ENCODE results near the gene GFOD2.

GFOD2 gene

GRCh38 chr16:67647681-67648080 lies 71.4 kb downstream of the GFOD2 start:
- DNase-seq (ENCODE audit: extremely low read depth in 1 of 2, low read depth in 1 of 2), result no peak

GRCh38 chr16:67647111-67647651 lies 71.9 kb downstream of the GFOD2 start:
- no peak for DNase-seq (ENCODE audit: extremely low read depth in 1 of 2, low read depth in 1 of 2)

GRCh38 chr16:67645397-67646121 lies 73.6 kb downstream of the GFOD2 start:
- DNase-seq (ENCODE audit: extremely low read depth in 1 of 2, low read depth in 1 of 2), result no peak

- no peak for DNase-seq (ENCODE audit: extremely low read depth in 1 of 2, low read depth in 1 of 2)
These were observed 75.1 kb downstream of the GFOD2 start for GRCh38 chr16:67644038-67644437.

- DNase-seq (ENCODE audit: extremely low read depth in 1 of 2, low read depth in 1 of 2), result no peak
These were observed 77.1 kb downstream of the GFOD2 start for GRCh38 chr16:67641779-67642708.

- no peak for DNase-seq (ENCODE audit: extremely low read depth in 1 of 2, low read depth in 1 of 2)
These were observed 81.5 kb downstream of the GFOD2 start for GRCh38 chr16:67637625-67638024.

- no peak for DNase-seq (ENCODE audit: extremely low read depth in 1 of 2, low read depth in 1 of 2)
These were observed 82.4 kb downstream of the GFOD2 start for GRCh38 chr16:67636713-67637112.

- DNase-seq (ENCODE audit: extremely low read depth in 1 of 2, low read depth in 1 of 2), result no peak
These were observed 86.5 kb downstream of the GFOD2 start for GRCh38 chr16:67632415-67633172.

- DNase-seq (ENCODE audit: extremely low read depth in 1 of 2, low read depth in 1 of 2), result no peak
These were observed 90.9 kb downstream of the GFOD2 start for GRCh38 chr16:67628216-67628615.
